ENCODE results near the gene ACAP3. TPM values are rescaled to one million over a fixed set of nuclear protein-coding genes. Genes with fewer than 3 reads are reported as not detected.

Gene ACAP3
- total RNA-seq, 1 experiment from 2014 or later = 30.7 TPM

Small RNA genes within 50 kb of the gene (microRNA-seq; reads per million reads assigned to microRNA genes)
- not detected for gene MIR6726 (ENCODE audit: unreplicated experiment)
- gene MIR6727 (ENCODE audit: unreplicated experiment) = not detected
- not detected for gene MIR6808 (ENCODE audit: unreplicated experiment)

Other genes with a start within 250 kb of the ACAP3 start
- 0.08 TPM for gene RNF223, start 233.6 kb downstream of the ACAP3 start, total RNA-seq (2021; ENCODE audit: unreplicated experiment)
- gene C1orf159, start 191.8 kb downstream of the ACAP3 start, total RNA-seq (2021; ENCODE audit: unreplicated experiment) = 28.8 TPM
- gene TTLL10, start 134.1 kb downstream of the ACAP3 start, total RNA-seq (2021; ENCODE audit: unreplicated experiment) = not detected
- 4.3 TPM for gene TNFRSF18, start 101.3 kb downstream of the ACAP3 start, total RNA-seq (2021; ENCODE audit: unreplicated experiment)
- 0.62 TPM for gene TNFRSF4, start 93.8 kb downstream of the ACAP3 start, total RNA-seq (2021; ENCODE audit: unreplicated experiment)
- 335 TPM for gene SDF4, start 75.9 kb downstream of the ACAP3 start, total RNA-seq (2021; ENCODE audit: unreplicated experiment)
- 46.4 TPM for gene B3GALT6, start 75.7 kb downstream of the ACAP3 start, total RNA-seq (2021; ENCODE audit: unreplicated experiment)
- gene C1QTNF12, start 61.2 kb downstream of the ACAP3 start, total RNA-seq (2021; ENCODE audit: unreplicated experiment) = 41.4 TPM
- gene UBE2J2, start 34.1 kb downstream of the ACAP3 start, total RNA-seq (2021; ENCODE audit: unreplicated experiment) = 101 TPM
- gene SCNN1D, start 27.5 kb downstream of the ACAP3 start, total RNA-seq (2021; ENCODE audit: unreplicated experiment) = 9.8 TPM
- gene PUSL1, start 667 bp upstream of the ACAP3 start, total RNA-seq (2021; ENCODE audit: unreplicated experiment) = 46.9 TPM
- gene INTS11, start 16.7 kb upstream of the ACAP3 start, total RNA-seq (2021; ENCODE audit: unreplicated experiment) = 114 TPM
- 52.2 TPM for gene CPTP, start 16.9 kb upstream of the ACAP3 start, total RNA-seq (2021; ENCODE audit: unreplicated experiment)
- gene TAS1R3, start 23.4 kb upstream of the ACAP3 start, total RNA-seq (2021; ENCODE audit: unreplicated experiment) = 0.31 TPM
- gene DVL1, start 41.5 kb upstream of the ACAP3 start, total RNA-seq (2021; ENCODE audit: unreplicated experiment) = 144 TPM
- gene MXRA8, start 50.6 kb upstream of the ACAP3 start, total RNA-seq (2021; ENCODE audit: unreplicated experiment) = 96.0 TPM
- gene AURKAIP1, start 67.3 kb upstream of the ACAP3 start, total RNA-seq (2021; ENCODE audit: unreplicated experiment) = 335 TPM
- gene CCNL2, start 91.4 kb upstream of the ACAP3 start, total RNA-seq (2021; ENCODE audit: unreplicated experiment) = 297 TPM
- 196 TPM for gene MRPL20, start 99.4 kb upstream of the ACAP3 start, total RNA-seq (2021; ENCODE audit: unreplicated experiment)
- gene ANKRD65, start 113.3 kb upstream of the ACAP3 start, total RNA-seq (2021; ENCODE audit: unreplicated experiment) = 1.9 TPM
- gene VWA1, start 127.8 kb upstream of the ACAP3 start, total RNA-seq (2021; ENCODE audit: unreplicated experiment) = 858 TPM
- gene ATAD3C, start 141.8 kb upstream of the ACAP3 start, total RNA-seq (2021; ENCODE audit: unreplicated experiment) = 10.6 TPM
- 104 TPM for gene ATAD3B, start 163.8 kb upstream of the ACAP3 start, total RNA-seq (2021; ENCODE audit: unreplicated experiment)
- 57.5 TPM for gene ATAD3A, start 204.2 kb upstream of the ACAP3 start, total RNA-seq (2021; ENCODE audit: unreplicated experiment)
- gene TMEM240, start 232.7 kb upstream of the ACAP3 start, total RNA-seq (2021; ENCODE audit: unreplicated experiment) = 4.1 TPM

Measured in Panc1 (cell line).